ENCODE data around the gene PTPRN2. TPM values are rescaled to one million over a fixed set of nuclear protein-coding genes. Genes with fewer than 3 reads are reported as not detected.

PTPRN2 gene
- total and polyA plus RNA-seq, 2 of the 13 experiments (the other 11 are each of a cell fraction or from before 2014, with no cell fraction given), result 2.5 to 24.2 TPM

DNA sequence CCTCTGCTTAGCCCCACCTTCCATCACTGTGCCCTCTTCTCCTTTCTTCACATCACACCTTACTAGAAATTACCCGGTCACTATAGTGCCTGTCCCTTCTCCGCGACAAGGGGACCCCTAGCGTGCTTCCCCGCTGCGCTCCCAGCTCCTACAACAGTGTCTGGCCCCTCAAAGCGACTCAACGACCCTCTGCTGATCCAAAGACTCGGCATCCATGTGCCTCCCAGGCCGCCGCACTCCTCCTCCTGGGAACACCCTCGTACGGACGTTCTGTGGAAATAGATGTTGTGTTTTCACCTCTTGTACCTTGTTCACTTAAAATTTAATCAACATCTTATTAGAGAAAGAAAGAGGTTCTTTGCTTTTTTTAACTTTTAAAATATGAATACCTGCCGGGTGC lies 787.3 kb downstream of the PTPRN2 start:
- H3K4me2 ChIP-seq (ENCODE audit: low read depth, low read length), result no peak overlapping the region
- no peaks in the 10 kb centered on the region for H3K4me1 ChIP-seq (ENCODE audit: insufficient read depth, low read length)
- no peak overlapping the region for H2AFZ ChIP-seq (ENCODE audit: low read length)
- no TSS peak for BruUV-seq (replicated peaks)
- H4K20me1 ChIP-seq (ENCODE audit: insufficient read depth, low read length), result peaks cover 6% of the 10 kb centered on the region; the same call in 1 of the 2 replicates
- H3K27me3 ChIP-seq (ENCODE audit: control insufficient read depth in 1 of 2, insufficient read depth in 2 of 2, low read length in 2 of 2), result peaks cover 0 to 26% of the 10 kb centered on the region in 2 experiments; a peak in 3 of 5 replicates
- ChIA-PET POLR2A (no interaction called here), CTCF (ENCODE audit: low intra/inter-chr PET ratio, low total read pairs) (no interaction called here)
- no peak overlapping the region for H3K4me3 ChIP-seq (replicated peaks in 1 of 3; ENCODE audit: insufficient read depth in 1 of 3, low read depth in 2 of 3, low read length in 3 of 3)
- FAIRE-seq (no peak), ATAC-seq (no peak), DNase-seq (ENCODE audit: low spot score) (no peak)
- H3K9ac ChIP-seq (ENCODE audit: insufficient read depth, low read depth, low read length), result no peak overlapping the region
- TF ChIP-seq ZBTB8A (CRISPR knock-in tag; IDR thresholded peaks at IDR 0.05; ENCODE audit: borderline replicate concordance, low read depth) (no peak), ZNF484 (CRISPR knock-in tag; IDR thresholded peaks at IDR 0.05; ENCODE audit: borderline replicate concordance, low read depth) (no peak), SNAI1 (CRISPR knock-in tag; IDR thresholded peaks at IDR 0.05; ENCODE audit: borderline replicate concordance) (no peak), FOXA3 (CRISPR knock-in tag; IDR thresholded peaks at IDR 0.05) (no peak), ISL2 (CRISPR knock-in tag; IDR thresholded peaks at IDR 0.05) (no peak), YEATS2 (CRISPR knock-in tag; IDR thresholded peaks at IDR 0.05; ENCODE audit: borderline replicate concordance) (no peak), ZNF17 (CRISPR knock-in tag; IDR thresholded peaks at IDR 0.05) (no peak), CEBPG (CRISPR knock-in tag; IDR thresholded peaks at IDR 0.05) (no peak), JUN (CRISPR knock-in tag; IDR thresholded peaks at IDR 0.05) (no peak), KLF13 (CRISPR knock-in tag; IDR thresholded peaks at IDR 0.05) (no peak)
- TF ChIP-seq, protein P1, sequence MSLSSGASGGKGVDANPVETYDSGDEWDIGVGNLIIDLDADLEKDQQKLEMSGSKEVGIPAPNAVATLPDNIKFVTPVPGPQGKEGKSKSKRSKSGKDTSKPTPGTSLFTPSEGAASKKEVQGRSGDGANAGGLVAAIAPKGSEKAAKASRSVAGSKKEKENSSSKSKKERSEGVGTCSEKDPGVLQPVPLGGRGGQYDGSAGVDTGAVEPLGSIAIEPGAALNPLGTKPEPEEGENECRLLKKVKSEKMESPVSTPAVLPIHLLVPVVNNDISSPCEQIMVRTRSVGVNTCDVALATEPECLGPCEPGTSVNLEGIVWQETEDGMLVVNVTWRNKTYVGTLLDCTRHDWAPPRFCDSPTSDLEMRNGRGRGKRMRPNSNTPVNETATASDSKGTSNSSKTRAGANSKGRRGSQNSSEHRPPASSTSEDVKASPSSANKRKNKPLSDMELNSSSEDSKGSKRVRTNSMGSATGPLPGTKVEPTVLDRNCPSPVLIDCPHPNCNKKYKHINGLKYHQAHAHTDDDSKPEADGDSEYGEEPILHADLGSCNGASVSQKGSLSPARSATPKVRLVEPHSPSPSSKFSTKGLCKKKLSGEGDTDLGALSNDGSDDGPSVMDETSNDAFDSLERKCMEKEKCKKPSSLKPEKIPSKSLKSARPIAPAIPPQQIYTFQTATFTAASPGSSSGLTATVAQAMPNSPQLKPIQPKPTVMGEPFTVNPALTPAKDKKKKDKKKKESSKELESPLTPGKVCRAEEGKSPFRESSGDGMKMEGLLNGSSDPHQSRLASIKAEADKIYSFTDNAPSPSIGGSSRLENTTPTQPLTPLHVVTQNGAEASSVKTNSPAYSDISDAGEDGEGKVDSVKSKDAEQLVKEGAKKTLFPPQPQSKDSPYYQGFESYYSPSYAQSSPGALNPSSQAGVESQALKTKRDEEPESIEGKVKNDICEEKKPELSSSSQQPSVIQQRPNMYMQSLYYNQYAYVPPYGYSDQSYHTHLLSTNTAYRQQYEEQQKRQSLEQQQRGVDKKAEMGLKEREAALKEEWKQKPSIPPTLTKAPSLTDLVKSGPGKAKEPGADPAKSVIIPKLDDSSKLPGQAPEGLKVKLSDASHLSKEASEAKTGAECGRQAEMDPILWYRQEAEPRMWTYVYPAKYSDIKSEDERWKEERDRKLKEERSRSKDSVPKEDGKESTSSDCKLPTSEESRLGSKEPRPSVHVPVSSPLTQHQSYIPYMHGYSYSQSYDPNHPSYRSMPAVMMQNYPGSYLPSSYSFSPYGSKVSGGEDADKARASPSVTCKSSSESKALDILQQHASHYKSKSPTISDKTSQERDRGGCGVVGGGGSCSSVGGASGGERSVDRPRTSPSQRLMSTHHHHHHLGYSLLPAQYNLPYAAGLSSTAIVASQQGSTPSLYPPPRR (CRISPR knock-in tag; IDR thresholded peaks at IDR 0.05; ENCODE audit: borderline replicate concordance), result no peak
- WGBS (ENCODE audit: low lambda C conversion rate), result 71% methylated on average over 15 of the region's 15 CpGs
- intact Hi-C loops (cut with micrococcal nuclease; ENCODE audit: unreplicated experiment) (no loop called here), in situ Hi-C loops (cut with HindIII; ENCODE audit: extremely low pct_ligation_motif_present, low pct_unique_long_range_greater_than_20kb) (no loop called here)
- no peak overlapping the region for H3K27ac ChIP-seq (ENCODE audit: extremely low read length, insufficient read depth, low read length)
- H3K79me2 ChIP-seq (ENCODE audit: insufficient read depth, low read length), result no peaks in the 10 kb centered on the region
- no peaks in the 10 kb centered on the region for H3K9me3 ChIP-seq (ENCODE audit: low read length)
- no peaks in the 10 kb centered on the region for H3K36me3 ChIP-seq (replicated peaks in 1 of 2; ENCODE audit: control insufficient read depth in 1 of 2, insufficient read depth in 2 of 2, low read length in 2 of 2)
